GM18508 (cell line): ENCODE measurements around the gene RAI14.

Experiments used
- ATAC-seq: cut with Tn5 transposase; IDR thresholded peaks from one replicate; pipeline ENCODE4 v1.9.1; 2021; ENCODE audit warnings: moderate number of reproducible peaks; ENCODE audit not compliant: insufficient read depth, unreplicated experiment

RAI14 gene

GRCh38 chr5:34838785-34839714, 182.9 kb downstream of the RAI14 start, which contains the start of gene TTC23L:
Gene TTC23L (plus strand): TSS chr5:34839164. CDS start chr5:34840672, 1,508 bp downstream.
- ATAC-seq = peak; percentile 93

DNA sequence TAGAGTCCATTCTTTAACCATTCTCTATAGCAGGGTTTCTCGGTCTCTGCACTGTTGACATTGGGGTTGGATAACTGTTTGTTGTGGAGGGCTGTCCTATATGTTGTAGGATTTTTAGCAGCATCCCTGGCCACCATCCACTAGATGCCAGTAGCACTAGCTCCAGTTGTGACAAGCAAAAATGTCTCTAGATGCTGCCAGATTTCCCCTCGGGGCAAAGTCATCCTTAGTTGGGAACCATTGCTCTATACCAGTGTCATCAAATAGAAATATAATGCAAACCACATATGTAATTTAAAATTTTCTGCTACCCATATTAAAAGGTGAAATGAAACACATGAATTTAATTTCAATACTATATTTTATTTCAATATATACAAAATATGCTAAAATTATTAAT, 185.7 kb downstream of the RAI14 start:
- ATAC-seq = no peak

- no peak for ATAC-seq
Observed at GRCh38 chr5:34842554-34842953, 186.4 kb downstream of the RAI14 start.

DNA sequence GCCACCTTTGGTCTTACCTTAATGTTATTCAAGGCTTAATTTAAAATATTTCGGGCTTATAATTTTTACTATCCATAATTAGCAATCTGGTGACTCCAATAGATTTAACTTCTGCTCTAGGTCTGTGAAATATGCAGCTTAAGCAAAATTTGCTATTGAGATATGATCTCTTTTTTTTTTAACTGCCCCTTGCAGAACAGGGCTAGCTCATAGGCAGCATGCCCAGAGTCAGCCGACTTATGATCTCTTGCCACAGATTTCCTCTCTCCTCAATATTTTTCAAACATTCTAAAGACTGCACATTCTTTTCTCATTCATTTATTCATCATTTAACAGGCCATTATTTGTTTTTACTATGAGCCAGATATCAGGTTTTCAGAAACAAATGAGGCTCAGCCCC, 187.4 kb downstream of the RAI14 start:
- ATAC-seq = no peak

- no peak for ATAC-seq
Observed at GRCh38 chr5:34844106-34844505, 188.0 kb downstream of the RAI14 start.

GRCh38 chr5:34844999-34845398, 188.9 kb downstream of the RAI14 start:
- ATAC-seq = no peak

GRCh38 chr5:34847056-34847455, 190.9 kb downstream of the RAI14 start:
- ATAC-seq = no peak

GRCh38 chr5:34847552-34847951, 191.4 kb downstream of the RAI14 start:
- no peak for ATAC-seq

GRCh38 chr5:34848230-34848629, 192.1 kb downstream of the RAI14 start:
- no peak for ATAC-seq

- ATAC-seq = no peak
Observed at GRCh38 chr5:34849253-34849652, 193.1 kb downstream of the RAI14 start.

- peak; percentile 98 for ATAC-seq
Observed at GRCh38 chr5:34854459-34855174, 198.5 kb downstream of the RAI14 start.

DNA sequence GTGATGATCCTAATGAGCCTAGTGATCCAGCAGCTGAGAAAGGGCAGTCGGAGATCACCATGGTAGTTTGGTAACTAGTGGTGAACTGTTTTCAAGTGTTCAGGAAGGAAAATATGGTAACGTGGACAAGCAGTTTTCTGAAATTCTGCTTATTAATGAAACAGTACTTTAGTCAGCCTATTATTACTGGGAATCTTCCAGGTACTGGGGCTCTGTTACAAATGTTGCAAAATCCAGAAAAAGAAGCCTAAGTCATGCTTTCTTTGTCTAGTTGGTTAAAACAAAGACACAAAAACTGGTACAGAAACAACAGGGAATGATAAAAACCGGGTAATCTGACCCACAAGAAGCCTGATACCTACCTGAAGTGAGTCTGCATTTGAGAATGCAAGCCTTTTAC, 201.0 kb downstream of the RAI14 start:
- no peak for ATAC-seq

DNA sequence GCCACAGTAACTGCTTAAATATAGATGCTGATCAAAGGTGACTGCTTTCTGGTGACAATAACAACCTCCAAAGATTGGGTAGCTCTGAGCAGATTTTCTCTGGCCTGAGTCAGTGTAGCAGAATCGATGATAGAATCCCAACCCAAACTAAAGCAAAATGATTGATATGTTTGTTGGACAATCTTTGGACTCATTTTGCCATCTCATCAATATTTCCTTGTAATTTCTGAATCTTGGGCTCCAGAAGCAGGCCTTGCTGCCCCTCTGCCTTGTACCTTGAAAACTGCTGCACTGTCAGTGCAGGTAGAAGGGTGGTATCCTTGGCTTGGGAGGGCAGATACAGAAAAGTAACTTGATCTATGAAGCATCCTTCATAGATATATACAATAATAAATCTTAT, 201.8 kb downstream of the RAI14 start:
- no peak for ATAC-seq

DNA sequence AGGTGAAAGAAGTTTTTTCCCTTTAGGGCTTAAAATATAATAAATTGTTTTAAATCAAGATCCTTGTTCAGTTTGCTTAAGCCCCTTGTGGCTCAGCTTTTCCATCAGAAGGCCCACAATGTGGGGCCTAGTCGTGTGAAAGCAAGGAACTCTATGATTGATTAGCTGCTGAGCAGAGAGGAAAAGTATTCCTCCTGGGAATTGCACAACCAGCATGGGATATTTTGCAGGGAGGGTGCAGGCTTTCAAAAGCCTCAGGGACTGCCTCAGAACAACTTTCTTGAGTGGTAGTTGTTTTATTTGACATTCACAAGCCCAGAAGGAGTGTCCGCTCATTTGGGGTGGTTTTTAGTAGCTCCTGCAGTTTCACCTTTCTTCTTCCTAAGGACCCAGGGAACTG, 202.7 kb downstream of the RAI14 start:
- no peak for ATAC-seq

DNA sequence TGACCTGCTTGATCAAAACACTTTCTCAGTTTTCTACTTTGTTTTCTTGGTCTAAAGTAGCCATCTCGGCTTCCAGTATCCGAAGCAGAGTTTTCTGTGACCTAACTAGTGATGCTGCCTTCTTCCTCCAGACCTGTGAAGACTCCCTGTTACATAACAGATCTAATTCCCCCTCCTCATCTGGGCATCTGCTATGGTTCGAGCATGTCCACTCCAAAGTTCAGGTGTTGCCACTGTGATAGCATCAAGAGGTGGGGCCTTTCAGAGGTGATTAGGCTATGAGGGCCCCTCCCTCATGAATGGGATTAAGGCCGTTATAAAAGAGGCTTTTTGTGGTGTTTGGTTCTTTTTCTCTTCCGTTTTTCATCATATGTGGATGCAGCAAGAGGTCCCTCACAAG, 203.1 kb downstream of the RAI14 start:
- no peak for ATAC-seq

DNA sequence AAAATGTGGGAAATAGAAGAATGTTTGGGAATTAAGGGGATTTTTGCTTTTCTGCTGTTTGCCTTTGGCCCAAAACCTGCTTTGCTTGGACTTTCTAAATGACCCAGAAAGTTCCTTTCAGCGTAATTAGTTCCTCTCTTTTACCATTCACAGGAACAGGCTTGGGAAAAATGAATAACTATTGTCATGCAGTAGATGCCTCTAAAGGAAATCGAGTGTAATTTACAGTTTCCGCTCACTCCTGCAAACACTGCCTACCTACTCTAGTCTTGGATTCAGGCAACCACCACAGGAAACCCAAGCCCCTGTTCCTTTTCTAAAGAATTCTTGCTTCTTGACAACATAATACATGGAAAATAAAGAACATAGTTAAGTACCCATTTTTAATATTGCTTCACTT, 207.8 kb downstream of the RAI14 start:
- no peak for ATAC-seq

GRCh38 chr5:34865091-34865490, 209.0 kb downstream of the RAI14 start:
- ATAC-seq = no peak

- ATAC-seq = no peak
Observed at GRCh38 chr5:34866989-34867471, 210.9 kb downstream of the RAI14 start.

GRCh38 chr5:34867660-34868059, 211.5 kb downstream of the RAI14 start:
- no peak for ATAC-seq

DNA sequence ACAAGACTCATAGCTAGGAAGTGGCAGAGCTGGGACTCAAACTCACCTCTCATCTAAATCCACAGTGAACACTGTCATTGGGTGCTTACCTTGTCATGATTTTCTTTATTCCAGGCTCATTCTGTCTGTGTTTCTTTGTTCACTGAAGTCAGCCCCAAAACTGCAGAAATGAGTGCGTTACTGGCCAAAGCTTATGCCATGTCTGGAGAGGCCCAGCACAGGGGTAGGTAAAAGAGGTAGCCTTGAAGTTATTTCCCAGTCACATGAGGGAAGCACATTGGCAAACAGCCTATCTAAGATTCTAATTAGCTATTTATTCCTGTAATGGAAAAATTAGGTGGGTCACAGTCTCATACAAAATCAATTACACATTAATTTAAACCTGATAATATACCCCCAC, 212.7 kb downstream of the RAI14 start:
- no peak for ATAC-seq

DNA sequence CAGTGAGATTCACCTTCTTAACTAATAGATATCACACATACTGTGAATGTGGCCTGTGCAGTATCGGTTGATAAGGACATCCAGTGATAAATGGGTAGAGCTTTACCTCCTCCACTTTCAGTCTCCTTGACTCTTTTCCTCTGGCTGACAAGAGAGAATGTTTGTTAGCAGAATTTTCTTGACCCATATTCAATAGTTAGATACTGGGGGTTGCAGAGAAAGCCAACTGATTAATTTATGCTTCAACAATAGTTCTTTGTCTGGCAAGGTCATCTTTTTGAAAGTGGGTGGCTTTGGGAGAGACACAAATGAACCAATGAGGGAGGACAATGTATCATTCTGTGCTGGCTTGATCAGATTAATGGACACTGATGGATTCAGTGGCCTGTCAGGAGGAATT, 213.1 kb downstream of the RAI14 start:
- ATAC-seq = no peak
